Cortex of kidney (tissue), 1 donor: ENCODE results near the gene SUCO.
"Not testable (repeated sequence)": the region's sequence is repeated elsewhere in the genome, so short reads cannot be mapped to it uniquely, and the experiment has no call there.

ENCODE experiments used
- DNase-seq: peaks from one replicate; lab custom pipeline; 2025; lab: John Stamatoyannopoulos, UW

SUCO gene, protein sequence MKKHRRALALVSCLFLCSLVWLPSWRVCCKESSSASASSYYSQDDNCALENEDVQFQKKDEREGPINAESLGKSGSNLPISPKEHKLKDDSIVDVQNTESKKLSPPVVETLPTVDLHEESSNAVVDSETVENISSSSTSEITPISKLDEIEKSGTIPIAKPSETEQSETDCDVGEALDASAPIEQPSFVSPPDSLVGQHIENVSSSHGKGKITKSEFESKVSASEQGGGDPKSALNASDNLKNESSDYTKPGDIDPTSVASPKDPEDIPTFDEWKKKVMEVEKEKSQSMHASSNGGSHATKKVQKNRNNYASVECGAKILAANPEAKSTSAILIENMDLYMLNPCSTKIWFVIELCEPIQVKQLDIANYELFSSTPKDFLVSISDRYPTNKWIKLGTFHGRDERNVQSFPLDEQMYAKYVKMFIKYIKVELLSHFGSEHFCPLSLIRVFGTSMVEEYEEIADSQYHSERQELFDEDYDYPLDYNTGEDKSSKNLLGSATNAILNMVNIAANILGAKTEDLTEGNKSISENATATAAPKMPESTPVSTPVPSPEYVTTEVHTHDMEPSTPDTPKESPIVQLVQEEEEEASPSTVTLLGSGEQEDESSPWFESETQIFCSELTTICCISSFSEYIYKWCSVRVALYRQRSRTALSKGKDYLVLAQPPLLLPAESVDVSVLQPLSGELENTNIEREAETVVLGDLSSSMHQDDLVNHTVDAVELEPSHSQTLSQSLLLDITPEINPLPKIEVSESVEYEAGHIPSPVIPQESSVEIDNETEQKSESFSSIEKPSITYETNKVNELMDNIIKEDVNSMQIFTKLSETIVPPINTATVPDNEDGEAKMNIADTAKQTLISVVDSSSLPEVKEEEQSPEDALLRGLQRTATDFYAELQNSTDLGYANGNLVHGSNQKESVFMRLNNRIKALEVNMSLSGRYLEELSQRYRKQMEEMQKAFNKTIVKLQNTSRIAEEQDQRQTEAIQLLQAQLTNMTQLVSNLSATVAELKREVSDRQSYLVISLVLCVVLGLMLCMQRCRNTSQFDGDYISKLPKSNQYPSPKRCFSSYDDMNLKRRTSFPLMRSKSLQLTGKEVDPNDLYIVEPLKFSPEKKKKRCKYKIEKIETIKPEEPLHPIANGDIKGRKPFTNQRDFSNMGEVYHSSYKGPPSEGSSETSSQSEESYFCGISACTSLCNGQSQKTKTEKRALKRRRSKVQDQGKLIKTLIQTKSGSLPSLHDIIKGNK (N-terminal part only)

DNA sequence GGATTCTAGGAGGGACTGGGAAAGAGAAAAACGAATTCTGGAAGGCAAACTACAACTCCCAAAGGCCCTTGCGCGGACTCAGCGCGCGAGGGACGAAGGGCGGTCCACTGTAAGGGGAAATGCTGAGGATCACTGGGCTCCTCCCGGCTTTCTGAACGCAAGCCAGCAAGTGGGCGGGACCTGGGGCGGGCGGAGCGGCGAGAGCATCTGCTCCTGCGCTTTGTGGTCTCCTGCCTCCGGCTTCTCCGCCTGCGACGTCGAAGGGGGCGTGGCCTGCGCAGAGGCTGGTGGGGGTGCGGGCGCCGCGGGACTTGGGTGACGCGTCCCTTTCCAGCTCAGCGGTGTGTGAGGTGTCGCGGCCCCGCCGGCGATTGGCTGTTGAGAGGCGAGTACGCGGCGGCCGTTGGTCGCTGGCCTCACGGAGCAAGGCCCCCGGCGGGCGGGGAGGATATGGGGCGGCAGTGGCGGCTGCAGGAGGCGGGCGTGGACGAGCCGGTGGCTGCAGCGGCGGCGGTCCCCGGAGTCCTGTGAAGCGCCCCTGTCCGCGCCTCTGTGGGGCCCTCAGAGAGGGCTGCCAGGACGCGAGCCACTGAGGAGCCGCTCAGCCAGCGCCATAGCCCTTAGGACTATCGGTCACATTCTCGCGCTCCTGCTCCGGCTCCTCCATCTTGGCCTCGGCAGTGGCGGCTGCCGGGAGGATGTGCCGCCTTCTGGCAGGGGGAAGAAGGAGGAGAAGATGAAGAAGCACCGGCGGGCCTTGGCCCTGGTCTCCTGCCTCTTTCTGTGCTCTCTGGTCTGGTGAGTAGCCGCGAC lies at the start of gene SUCO:
Gene SUCO, plus strand, starts transcription at position 451 of the 813 bp plus-strand sequence. Its CDS starts 286 bp downstream, at position 737.
- peak; percentile 99 for DNase-seq

DNA sequence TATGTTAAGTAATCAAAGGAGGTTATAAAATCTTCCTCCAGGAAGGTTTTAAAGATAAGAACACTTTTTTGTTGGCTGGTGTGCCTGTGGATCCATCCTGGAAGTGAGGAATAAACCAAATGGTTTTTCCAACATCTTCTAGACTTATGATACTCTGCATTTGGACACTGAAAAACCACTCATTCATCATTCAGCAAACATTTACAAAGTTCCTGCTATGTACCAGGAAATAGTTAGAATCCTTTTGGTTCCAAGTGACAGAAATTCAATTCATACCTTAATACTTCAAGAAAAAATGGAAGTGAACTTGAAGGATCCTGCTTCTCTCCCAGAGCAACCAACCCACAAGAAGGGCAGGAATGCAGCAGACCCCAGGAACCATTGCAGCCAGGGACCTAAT lies 49.5 kb upstream of the SUCO start:
- DNase-seq: no peak

DNA sequence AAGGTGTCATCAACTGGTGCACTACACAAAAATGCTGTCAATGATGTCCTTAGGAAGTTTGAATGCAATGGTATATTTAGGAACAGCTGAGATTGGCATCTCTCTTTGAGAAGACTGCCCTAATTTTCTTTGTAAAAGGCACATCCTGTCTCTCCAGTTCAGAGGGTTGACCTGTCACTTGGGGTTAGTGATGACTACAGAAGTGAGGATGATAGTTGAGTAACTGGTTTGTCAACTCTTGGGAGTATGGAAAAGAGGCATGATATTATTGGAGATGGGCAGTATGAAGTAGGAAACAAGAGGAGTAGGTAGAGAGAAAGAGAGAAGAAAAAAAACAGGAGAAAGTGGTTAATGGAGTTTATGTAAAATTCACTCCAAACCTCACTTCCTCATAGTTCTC lies 48.7 kb upstream of the SUCO start:
- DNase-seq: no peak

- no peak for DNase-seq
Observed at GRCh38 chr1:172485626-172486025, 47.3 kb upstream of the SUCO start.

DNA sequence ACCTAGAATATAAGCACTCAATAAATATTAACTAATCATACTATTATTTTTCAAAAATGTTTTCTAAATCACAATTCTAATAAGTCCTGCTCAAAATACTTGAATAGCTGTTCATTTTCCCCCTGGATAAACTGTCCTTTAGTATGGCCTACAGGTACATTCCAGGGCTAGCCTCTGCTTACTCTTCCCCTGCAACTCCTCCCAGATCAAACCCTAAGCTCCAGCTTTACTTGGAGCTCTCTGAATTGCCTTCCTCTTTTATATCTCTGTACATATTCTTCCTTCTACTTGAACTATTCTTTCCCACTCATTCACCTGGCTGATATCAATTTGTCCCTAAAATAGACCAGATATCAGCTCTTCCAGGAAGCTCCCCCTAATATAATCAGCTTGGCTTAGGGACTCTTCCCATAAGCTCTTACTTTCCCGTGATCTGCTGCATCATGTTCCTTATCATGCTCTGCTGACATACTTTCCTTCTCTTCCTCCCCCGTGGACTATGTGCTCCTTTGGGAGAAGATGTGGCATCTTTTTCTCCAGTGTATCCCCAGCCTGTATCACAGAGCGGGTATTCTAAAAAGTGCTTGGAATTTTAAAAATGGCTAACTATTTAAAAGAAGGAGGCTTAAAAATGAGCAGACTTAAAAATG lies 46.0 kb upstream of the SUCO start:
- no peak for DNase-seq

GRCh38 chr1:172487550-172487949 lies 45.4 kb upstream of the SUCO start:
- no peak for DNase-seq

- DNase-seq: no peak
Observed at GRCh38 chr1:172488393-172488792, 44.6 kb upstream of the SUCO start.

DNA sequence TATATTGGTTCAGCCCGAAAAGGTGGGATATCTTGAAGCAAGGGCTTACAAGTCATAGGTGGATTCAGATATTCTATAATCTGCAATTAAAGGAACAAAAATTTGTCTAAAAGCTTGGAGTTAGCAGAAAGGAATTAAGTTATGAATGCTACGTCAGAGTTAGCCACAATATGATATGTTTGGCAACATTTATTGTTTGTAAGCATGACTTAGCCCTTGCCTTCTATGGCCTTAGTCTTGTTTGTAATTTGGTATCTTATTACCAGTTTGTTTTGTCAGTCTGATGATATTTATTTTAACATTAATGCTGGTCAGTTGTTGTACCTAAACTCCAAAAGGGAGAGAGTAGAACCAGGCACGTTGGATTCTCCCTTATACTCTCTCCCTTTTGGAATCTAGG lies 43.1 kb upstream of the SUCO start:
- no peak for DNase-seq

DNA sequence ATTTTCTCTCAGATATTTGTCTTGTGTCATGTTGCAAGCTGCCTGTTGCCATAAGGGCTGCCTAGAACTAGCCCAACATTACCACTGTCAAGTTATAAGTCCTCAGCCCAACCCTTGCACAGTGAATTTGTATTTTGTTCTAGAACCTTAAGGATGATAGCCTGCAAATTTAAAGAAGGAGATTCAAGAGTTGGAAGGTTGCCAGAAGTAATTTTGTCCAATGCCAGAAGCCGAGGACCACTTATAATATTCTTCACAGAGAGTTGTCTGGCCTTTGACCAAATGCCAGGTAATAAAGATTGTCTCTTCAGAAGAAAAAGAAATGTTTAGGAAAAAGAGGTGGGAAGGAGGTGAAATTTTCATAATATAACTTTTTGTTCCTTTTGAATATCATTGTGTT lies 40.5 kb upstream of the SUCO start:
- DNase-seq: no peak

- DNase-seq: no peak
Observed at GRCh38 chr1:172494166-172494565, 38.8 kb upstream of the SUCO start.

DNA sequence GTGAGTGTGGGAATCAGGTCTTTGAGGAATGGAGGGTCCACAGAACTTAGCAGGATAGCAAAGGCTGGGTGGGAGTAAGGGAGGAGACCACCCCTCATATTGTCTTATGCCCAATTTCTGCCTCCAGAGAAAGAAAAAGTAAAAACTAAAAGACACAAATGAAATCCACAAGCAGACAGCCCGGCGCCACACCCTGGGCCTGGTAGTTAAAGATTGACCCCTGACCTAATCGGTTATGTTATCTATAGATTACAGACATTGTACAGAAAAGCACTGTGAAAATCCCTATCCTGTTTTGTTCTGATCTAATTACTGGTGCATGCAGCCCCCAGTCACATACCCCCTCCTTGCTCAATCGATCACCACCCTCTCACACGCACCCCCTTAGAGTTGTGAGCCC lies 36.8 kb upstream of the SUCO start:
- DNase-seq: not testable (repeated sequence)

DNA sequence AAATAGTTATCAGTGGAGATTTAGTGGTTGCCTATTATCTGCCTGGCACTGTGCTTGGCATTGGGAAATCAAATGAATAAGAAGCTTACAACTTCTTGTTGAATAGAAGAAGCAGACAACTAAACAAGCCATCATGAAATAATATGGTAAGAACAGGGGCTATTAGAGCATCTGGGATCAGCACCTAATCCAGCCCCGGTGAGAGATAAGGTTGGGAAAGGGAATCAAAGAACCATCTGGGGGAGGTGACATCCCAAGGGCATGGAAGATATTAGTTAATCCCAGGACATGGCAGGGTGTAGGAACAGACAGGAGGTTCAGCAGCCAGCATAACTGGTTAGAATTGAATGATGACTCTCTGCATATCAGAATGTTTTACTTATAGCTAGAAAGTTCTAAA lies 36.3 kb upstream of the SUCO start:
- no peak for DNase-seq

DNA sequence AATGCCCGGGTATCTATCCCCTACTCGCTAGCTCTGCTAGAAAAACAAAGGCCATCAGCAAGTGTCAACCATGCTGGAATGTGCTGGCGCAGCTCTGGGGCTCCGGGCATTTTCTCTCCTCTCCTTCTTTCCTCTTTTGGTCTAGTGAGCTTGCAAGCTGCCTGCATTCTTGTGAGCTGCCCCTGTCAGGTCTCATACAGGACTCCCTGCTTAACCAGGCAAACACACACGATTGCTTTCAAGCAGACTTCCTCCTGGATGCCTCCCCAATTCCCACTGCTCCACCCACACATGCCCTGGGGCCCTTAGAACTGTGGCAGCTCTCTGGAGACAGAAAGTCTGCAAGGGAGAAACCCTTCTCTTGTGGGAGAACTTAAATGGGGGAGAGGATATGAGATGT lies 35.7 kb upstream of the SUCO start:
- no peak for DNase-seq

- no peak for DNase-seq
Observed at GRCh38 chr1:172498857-172499256, 34.1 kb upstream of the SUCO start.

GRCh38 chr1:172499636-172500141 lies 33.3 kb upstream of the SUCO start:
- DNase-seq: no peak

- no peak for DNase-seq
Observed at GRCh38 chr1:172500207-172500606, 32.7 kb upstream of the SUCO start.

GRCh38 chr1:172507741-172508140 lies 25.2 kb upstream of the SUCO start:
- no peak for DNase-seq

DNA sequence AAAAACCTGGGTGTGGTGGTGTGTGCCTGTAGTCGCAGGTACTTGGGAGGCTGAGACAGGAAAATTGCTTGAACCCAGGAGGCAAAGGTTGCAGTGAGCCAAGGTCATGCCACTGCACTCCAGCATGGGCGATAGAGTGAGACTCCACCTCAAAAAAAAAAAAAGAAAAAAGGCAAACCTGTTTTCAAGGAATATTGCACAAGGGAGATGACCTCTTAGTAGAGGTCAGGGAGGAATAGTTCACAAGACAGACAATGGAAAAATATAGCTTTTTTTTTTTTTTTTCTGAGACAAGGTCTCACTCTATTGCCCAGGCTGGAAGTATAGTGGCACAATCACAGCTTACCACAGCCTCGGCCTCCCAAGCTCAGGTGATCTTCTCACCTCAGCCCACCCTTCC lies 22.5 kb upstream of the SUCO start:
- DNase-seq: no peak

DNA sequence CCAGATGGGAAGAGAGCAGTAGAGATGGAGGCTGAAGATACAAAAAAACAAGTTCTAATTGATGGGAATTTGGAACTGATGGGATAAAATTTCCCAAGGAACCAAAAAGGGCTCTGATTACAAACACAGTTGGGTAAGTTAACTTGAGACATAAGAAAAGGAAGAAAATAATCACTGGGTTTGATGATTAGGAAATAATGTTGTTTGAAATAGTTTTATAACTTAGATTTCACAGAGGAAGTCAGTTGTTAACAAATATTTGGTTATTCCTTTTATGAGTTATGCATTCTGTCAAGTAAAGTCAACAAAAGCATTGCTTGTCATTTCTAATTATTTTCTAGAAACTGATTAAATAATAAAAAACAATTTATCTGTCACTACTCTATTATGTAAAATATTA lies 20.4 kb upstream of the SUCO start:
- DNase-seq: no peak

DNA sequence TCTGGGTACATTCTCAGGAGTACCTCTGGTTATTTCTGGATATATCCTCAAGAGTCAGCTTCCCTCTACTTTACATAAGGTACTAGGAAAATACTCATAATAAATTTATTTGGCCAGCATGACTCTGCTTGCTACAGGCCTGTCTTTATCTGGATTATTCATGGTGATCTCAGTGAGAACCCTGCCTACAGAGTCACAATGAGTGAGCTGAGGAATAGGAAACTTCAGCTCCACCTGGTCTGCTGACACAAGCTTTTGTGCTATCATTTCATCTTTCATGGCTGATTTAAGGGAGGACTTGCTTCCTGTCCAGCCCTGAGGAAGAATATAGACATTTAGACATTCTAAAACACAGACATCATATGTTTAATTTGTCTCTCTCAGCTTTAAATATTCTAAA lies 19.5 kb upstream of the SUCO start:
- no peak for DNase-seq

- DNase-seq: no peak
Observed at GRCh38 chr1:172514108-172514507, 18.8 kb upstream of the SUCO start.
